HFFc6 (cell line): ENCODE measurements around the gene MAGEA9. TPM values are rescaled to one million over a fixed set of nuclear protein-coding genes. Genes with fewer than 3 reads are reported as not detected.
"Not testable (repeated sequence)": the region's sequence is repeated elsewhere in the genome, so short reads cannot be mapped to it uniquely, and the experiment has no call there.

ENCODE experiments used
- DNase-seq: peaks from one replicate; pipeline ENCODE4 v3.0.0-alpha.2; 2018
- H3K27ac Mint-ChIP-seq: 2 replicates; pipeline ENCODE4 v1.8.0; 2020; ENCODE audit warnings: mild to moderate bottlenecking, mixed read lengths
- H3K27me3 Mint-ChIP-seq: 2 replicates; pipeline ENCODE4 v1.8.0; 2021; ENCODE audit warnings: mild to moderate bottlenecking, moderate library complexity, mixed read lengths; ENCODE audit not compliant: insufficient read depth
- H3K36me3 Mint-ChIP-seq: 2 replicates; pipeline ENCODE4 v1.8.0; 2021; ENCODE audit warnings: low read depth, mixed read lengths
- H3K4me1 Mint-ChIP-seq: 2 replicates; pipeline ENCODE4 v1.8.0; 2020; ENCODE audit warnings: low read depth, mixed read lengths
- H3K4me3 Mint-ChIP-seq: 2 replicates; pipeline ENCODE4 v1.8.0; 2020; ENCODE audit warnings: mild to moderate bottlenecking, moderate library complexity, mixed read lengths
- H3K9me3 Mint-ChIP-seq: 2 replicates; pipeline ENCODE4 v1.8.0; 2020; ENCODE audit warnings: mild to moderate bottlenecking, mixed read lengths
- total RNA-seq, 6 experiments: library from RNA; stranded (reverse); fragmentation: NEBNext Ultra II Directional; extraction: Animal tissue kit (Norgen Biotek cat#: 25700); gene quantifications; 2 replicates in 1 of 6; 3 replicates in 5 of 6; pipeline ENCODE4 v1.2.3, GENCODE V29; 2021
- TF ChIP-seq, protein P1 (sequence below): fragments of 200-600 bp; sonication (generic); IDR thresholded peaks from 2 replicates; pipeline ENCODE4 v1.5.0; 2021; ENCODE audit warnings: antibody characterized with exemption, mild to moderate bottlenecking

MAGEA9 gene
- total RNA-seq, 6 experiments from 2014 or later = not detected

DNA sequence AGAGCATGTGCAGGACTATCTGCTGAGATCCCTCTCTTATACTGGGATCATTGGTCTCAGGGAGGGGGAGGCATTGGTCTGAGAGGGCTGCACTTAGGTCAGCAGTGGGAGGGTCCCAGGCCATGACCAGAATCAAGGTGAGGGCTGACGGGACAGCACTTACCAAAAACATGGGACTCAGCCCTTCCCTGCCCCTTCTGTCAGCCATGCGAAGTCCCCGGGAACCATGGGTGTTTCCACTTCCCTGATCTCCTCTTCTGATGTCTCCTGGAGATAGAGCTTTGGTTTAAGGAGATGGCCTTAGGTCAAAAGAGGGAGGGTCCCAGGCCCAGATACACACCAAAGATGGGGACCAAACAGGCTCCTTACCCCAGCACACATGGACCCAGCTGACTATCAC lies 20.8 kb upstream of the MAGEA9 start:
- H3K36me3 Mint-ChIP-seq = no peaks in the 10 kb centered on the region
- no peaks in the 10 kb centered on the region for H3K9me3 Mint-ChIP-seq
- no peak for DNase-seq
- no peak overlapping the region for H3K27ac Mint-ChIP-seq
- H3K4me3 Mint-ChIP-seq = no peak overlapping the region
- H3K4me1 Mint-ChIP-seq = no peaks in the 10 kb centered on the region
- TF ChIP-seq, protein P1, sequence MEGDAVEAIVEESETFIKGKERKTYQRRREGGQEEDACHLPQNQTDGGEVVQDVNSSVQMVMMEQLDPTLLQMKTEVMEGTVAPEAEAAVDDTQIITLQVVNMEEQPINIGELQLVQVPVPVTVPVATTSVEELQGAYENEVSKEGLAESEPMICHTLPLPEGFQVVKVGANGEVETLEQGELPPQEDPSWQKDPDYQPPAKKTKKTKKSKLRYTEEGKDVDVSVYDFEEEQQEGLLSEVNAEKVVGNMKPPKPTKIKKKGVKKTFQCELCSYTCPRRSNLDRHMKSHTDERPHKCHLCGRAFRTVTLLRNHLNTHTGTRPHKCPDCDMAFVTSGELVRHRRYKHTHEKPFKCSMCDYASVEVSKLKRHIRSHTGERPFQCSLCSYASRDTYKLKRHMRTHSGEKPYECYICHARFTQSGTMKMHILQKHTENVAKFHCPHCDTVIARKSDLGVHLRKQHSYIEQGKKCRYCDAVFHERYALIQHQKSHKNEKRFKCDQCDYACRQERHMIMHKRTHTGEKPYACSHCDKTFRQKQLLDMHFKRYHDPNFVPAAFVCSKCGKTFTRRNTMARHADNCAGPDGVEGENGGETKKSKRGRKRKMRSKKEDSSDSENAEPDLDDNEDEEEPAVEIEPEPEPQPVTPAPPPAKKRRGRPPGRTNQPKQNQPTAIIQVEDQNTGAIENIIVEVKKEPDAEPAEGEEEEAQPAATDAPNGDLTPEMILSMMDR = no peak
- H3K27me3 Mint-ChIP-seq = peaks cover 2% of the 10 kb centered on the region

DNA sequence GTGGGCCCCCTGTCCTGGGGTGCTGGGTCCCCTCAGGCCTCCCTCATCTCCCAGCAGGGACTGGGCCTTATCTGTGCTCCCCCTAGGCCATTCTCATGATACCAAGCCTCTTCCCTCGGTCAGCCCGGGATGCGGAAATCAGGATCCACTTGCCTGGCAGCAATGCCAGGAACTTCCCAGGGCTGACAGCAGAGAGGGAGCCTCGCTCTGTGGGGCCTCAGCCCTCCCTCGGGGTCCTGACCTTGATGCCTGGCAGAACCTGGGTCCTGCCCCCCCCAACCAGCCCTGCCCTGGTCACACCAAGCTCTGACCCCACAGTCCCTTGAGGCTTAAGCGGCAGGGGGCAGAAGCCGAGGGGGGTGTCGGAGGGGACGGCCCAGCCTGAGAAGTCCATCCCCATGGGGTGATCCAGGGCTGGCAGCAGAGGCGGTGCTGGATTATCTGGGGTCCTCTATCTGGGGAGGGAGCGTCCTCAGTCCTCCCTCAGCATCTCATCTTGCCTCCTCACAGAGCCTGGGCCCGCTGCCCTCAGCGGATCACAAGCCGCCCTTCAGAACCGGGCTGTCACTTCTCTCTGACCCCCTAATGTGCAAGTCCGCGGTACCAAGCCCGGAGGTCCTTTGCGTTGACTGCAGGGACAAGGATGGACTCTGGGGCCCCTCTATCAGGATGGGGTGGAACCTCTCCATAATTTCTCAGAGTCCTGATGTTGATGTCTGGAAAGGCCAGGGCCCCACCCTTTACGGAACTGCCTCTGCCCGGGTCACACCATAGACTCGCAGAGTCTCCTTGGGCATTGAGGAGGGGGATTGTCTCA lies 19.7 kb upstream of the MAGEA9 start:
- not testable (repeated sequence) for H3K27ac Mint-ChIP-seq, H3K4me3 Mint-ChIP-seq, H3K36me3 Mint-ChIP-seq, DNase-seq, H3K4me1 Mint-ChIP-seq, H3K9me3 Mint-ChIP-seq, H3K27me3 Mint-ChIP-seq

DNA sequence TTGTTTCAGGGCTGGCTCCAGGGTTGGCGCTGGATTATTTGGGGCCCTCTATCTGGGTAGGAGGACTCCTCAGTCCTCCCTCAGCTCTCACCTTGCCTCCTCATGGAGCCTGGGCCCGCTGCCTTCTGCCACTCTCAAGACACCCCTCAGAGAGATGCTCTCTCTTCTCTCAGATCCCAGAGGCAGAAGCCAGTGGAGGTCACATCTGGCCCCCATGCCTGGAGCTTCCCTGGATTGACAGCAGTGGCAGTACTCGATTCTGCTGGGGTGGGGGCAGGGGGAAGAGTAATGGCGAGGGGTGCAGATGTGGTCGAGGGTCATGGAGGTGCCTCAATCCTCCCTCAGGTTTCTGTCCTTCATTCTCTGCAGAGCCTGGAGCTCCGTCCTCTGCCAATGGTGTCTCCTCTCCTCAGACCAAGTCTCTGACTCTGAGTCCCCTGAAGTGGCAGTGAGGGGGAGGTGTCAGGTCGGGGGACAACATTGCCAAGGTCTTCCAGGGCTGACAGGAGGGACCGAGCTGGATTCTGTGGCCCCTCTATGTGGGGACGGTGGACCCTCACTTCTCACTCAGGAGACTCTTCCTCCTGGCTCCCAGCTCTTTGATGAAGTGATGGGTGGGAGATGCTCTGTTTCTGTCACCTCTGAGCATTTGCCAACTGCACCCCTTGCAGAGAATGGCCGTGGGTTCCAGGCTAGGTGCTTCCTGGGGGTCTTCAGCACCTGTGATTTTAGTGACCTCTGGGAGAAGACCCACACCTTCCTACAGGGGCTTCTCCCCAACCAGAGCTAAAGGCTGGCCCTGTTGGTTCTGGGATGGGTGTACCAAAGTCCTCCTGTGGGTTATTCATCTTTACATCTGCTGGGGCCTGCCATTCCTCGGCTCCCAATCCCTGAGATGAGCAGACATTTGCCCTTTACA lies 18.8 kb upstream of the MAGEA9 start:
- Mint-ChIP-seq H3K9me3 (no peaks in the 10 kb centered on the region), H3K36me3 (no peaks in the 10 kb centered on the region), H3K4me3 (no peak overlapping the region), H3K4me1 (no peaks in the 10 kb centered on the region), H3K27me3 (peaks cover 2% of the 10 kb centered on the region), H3K27ac (no peak overlapping the region)
- no peak for DNase-seq
- TF ChIP-seq, protein P1 = no peak

DNA sequence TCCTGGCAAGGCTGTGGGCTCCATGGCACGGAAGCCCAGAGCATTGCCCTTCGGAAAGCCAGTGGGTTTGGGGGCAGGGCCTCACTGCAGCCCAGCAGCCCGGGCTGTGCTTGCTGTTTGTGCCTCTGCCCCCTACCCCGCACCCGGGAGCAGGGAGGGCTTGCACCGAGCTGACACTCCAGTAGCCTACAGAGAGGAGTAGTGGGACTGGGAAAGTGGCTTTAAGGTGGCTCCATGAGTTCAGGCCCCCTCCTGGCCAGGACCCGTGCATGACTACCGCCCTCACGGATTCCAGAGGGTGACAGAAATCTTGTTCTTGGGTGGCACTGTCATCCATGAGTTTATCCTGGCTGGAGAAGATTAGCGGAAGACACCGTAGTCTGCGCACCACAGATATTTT lies 11.4 kb upstream of the MAGEA9 start:
- DNase-seq, H3K27me3 Mint-ChIP-seq, H3K4me3 Mint-ChIP-seq, H3K4me1 Mint-ChIP-seq, H3K36me3 Mint-ChIP-seq, H3K27ac Mint-ChIP-seq, H3K9me3 Mint-ChIP-seq: not testable (repeated sequence)

DNA sequence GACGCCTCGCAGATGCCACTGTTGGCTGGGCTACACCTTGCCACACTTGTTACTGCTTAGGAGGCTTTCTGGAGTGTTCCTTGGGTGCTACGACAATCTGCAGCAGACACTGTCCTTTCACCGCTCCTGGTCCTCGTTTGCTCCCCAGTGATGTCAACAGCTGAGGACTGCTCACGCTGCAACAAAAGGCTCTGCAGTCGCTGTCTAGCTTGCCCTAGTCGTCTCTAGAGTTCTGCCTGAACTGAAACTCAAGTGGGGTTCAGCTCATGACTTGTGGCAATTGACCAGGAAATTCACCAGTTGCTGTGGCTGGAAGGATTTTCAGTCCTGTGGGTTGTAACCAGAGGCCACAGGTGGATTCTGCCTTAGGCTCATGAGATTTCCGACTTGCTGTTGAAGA lies 8.7 kb upstream of the MAGEA9 start:
- H3K9me3 Mint-ChIP-seq, H3K4me1 Mint-ChIP-seq, DNase-seq, H3K36me3 Mint-ChIP-seq, H3K4me3 Mint-ChIP-seq, H3K27ac Mint-ChIP-seq, H3K27me3 Mint-ChIP-seq: not testable (repeated sequence)

DNA sequence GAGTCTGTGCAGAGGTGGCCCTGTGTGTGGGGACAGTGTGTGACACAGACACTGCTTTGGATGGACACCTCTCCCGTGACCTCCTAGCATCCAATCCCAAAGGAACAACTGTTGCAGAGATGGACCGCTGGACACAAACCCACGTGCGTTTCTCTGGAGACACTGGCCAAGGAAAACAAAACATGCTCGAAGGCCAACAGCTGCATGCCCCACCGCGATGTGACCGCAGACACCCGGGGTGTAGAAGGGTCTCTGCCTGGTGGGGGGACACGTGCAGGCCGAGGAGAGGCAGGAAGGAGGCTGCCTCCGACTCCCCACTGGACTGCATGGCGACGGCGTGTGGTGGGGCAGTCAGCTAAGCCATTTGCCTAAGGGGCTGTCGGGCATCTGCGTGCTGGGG lies 8.0 kb upstream of the MAGEA9 start, which contains the start of gene HSFX1:
TSS of gene HSFX1 (plus strand) at position 301 of the 400 bp plus-strand sequence. CDS start 614 bp downstream, outside the sequence.
- not testable (repeated sequence) for H3K4me3 Mint-ChIP-seq, H3K27me3 Mint-ChIP-seq, H3K9me3 Mint-ChIP-seq, H3K27ac Mint-ChIP-seq, H3K36me3 Mint-ChIP-seq, H3K4me1 Mint-ChIP-seq, DNase-seq

DNA sequence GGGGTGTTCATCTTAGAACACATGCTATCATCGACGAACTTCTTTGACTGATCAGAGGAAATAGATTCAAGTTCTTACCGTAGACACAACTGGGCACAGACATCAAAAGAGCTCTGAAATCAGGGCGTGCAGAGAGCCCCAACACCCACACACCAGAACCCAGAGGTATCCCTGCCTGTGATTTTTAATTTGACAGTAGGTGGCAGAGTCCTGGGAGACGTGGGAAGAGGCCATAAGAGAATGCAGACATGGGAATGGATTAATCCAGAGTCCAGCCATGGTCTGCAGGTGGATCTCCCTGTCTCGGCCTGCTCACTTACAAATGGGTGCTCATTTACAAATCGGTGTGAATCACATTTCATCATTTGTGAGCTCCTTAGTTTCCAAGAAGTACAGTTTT lies 3.7 kb upstream of the MAGEA9 start:
- not testable (repeated sequence) for H3K27ac Mint-ChIP-seq, DNase-seq, H3K4me1 Mint-ChIP-seq, H3K36me3 Mint-ChIP-seq, H3K27me3 Mint-ChIP-seq, H3K9me3 Mint-ChIP-seq, H3K4me3 Mint-ChIP-seq

DNA sequence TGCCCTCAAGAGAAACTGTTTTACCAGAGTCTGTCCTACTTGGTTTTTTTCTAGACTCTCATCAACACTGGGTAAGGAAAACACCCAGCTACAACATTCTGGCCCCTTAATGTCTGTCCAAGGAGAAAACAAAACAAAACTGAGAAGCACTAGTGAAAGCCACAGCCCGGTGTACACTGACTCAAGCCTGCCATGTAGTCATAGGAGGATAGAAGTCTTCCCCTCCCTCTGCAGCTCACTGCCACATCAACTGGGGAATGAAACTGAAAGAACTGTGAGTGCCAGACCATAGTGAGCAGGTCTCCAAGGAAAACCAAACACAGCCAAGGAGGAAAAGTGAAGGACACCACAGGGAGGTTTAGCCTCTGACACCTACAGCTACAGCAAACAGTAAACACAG lies 13.8 kb downstream of the MAGEA9 start:
- H3K27me3 Mint-ChIP-seq, DNase-seq: not testable (repeated sequence)

More for the DNA sequence above, 13.8 kb downstream of the MAGEA9 start:
- H3K4me1 Mint-ChIP-seq, H3K9me3 Mint-ChIP-seq, H3K27ac Mint-ChIP-seq, H3K4me3 Mint-ChIP-seq, H3K36me3 Mint-ChIP-seq: not testable (repeated sequence)
